Measurements from ENCODE around the gene SETD6.

- no peak for TF ChIP-seq CTCF (conservative IDR thresholded peaks at IDR 0.05 in 1 of 2, IDR thresholded peaks at IDR 0.05 in 1 of 2; ENCODE audit: extremely low read depth in 1 of 2, insufficient read depth in 1 of 2, low read depth in 1 of 2, low read length in 2 of 2)
- no peak for TF ChIP-seq EZH2 (IDR thresholded peaks at IDR 0.05; ENCODE audit: borderline replicate concordance, low read length)
These were observed 4.4 kb downstream of the SETD6 start for GRCh38 chr16:58519707-58520106.
